SW 1271 (cell line): ENCODE data around the gene SLC44A5.
"Not testable (repeated sequence)": the region's sequence is repeated elsewhere in the genome, so short reads cannot be mapped to it uniquely, and the experiment has no call there.

ENCODE experiments used
- DNase-seq, 2 experiments: peaks; one replicate each; lab custom pipeline; 2025; lab: John Stamatoyannopoulos, UW

Gene SLC44A5

GRCh38 chr1:75520862-75521475, 89.9 kb downstream of the SLC44A5 start:
- DNase-seq = no peak

GRCh38 chr1:75519651-75520427, 91.1 kb downstream of the SLC44A5 start:
- DNase-seq = no peak

- DNase-seq = no peak
These were observed 92.2 kb downstream of the SLC44A5 start for GRCh38 chr1:75518686-75519085.

GRCh38 chr1:75514270-75514669, 96.6 kb downstream of the SLC44A5 start:
- DNase-seq = no peak

- no peak for DNase-seq
These were observed 103.9 kb downstream of the SLC44A5 start for GRCh38 chr1:75506976-75507375.

GRCh38 chr1:75503221-75503974, 107.5 kb downstream of the SLC44A5 start:
- no peak for DNase-seq

GRCh38 chr1:75502776-75503175, 108.1 kb downstream of the SLC44A5 start:
- DNase-seq = no peak

- no peak for DNase-seq
These were observed 109.2 kb downstream of the SLC44A5 start for GRCh38 chr1:75501577-75502295.

- no peak for DNase-seq
These were observed 118.9 kb downstream of the SLC44A5 start for GRCh38 chr1:75492011-75492410.

- DNase-seq = no peak
These were observed 123.5 kb downstream of the SLC44A5 start for GRCh38 chr1:75487399-75487798.

GRCh38 chr1:75484789-75485188, 126.1 kb downstream of the SLC44A5 start:
- DNase-seq = no peak

GRCh38 chr1:75482951-75483350, 128.0 kb downstream of the SLC44A5 start:
- DNase-seq = no peak

GRCh38 chr1:75476486-75476885, 134.4 kb downstream of the SLC44A5 start:
- not testable (repeated sequence) for DNase-seq

- no peak for DNase-seq
These were observed 135.2 kb downstream of the SLC44A5 start for GRCh38 chr1:75475696-75476095.

GRCh38 chr1:75472971-75473603, 137.8 kb downstream of the SLC44A5 start:
- no peak for DNase-seq

- no peak for DNase-seq
These were observed 138.6 kb downstream of the SLC44A5 start for GRCh38 chr1:75472089-75472970.

- no peak for DNase-seq
These were observed 139.7 kb downstream of the SLC44A5 start for GRCh38 chr1:75471252-75471651.

GRCh38 chr1:75470448-75470847, 140.5 kb downstream of the SLC44A5 start:
- no peak for DNase-seq

GRCh38 chr1:75469586-75470173, 141.2 kb downstream of the SLC44A5 start:
- no peak for DNase-seq

- no peak for DNase-seq
These were observed 149.0 kb downstream of the SLC44A5 start for GRCh38 chr1:75461808-75462325.
